Natural killer cell (primary cell): Measurements from ENCODE around the gene NDUFS6. TPM values are rescaled to one million over a fixed set of nuclear protein-coding genes. Genes with fewer than 3 reads are reported as not detected.

Experiments
- ATAC-seq, 3 donors: fragments of 150-1000 bp in 2 of 3; fragments of 200-7000 bp in 1 of 3; cut with Tn5 transposase; 1 replicate in 1 of 3; 2 replicates in 2 of 3; pipeline ENCODE4 v1.10.0; 2021; ENCODE audit warnings: mild to moderate bottlenecking in 2 of 3, moderate library complexity in 2 of 3
- DNase-seq, 2 donors: peaks; one replicate each; pipeline versions ENCODE4 v3.0.0 to v3.0.0-alpha.2; 2013 to 2021; ENCODE audit warnings: mixed read lengths in 1 of 2
- H3K27ac ChIP-seq: one replicate; pipeline ENCODE4 v1.5.1; 2013; ENCODE audit warnings: mild to moderate bottlenecking, low read length
- H3K27me3 ChIP-seq: one replicate; pipeline ENCODE4 v1.6.1; 2013; ENCODE audit warnings: low read length; ENCODE audit not compliant: control insufficient read depth, insufficient read depth
- H3K36me3 ChIP-seq: one replicate; pipeline ENCODE4 v1.6.1; 2013; ENCODE audit warnings: low read length; ENCODE audit not compliant: control insufficient read depth, insufficient read depth
- H3K4me1 ChIP-seq: one replicate; pipeline ENCODE4 v1.6.1; 2013; ENCODE audit warnings: low read length; ENCODE audit not compliant: control insufficient read depth, insufficient read depth
- H3K4me3 ChIP-seq: one replicate; pipeline ENCODE4 v1.5.1; 2013; ENCODE audit warnings: low read length
- H3K9me3 ChIP-seq: one replicate; pipeline ENCODE4 v1.6.1; 2013; ENCODE audit warnings: low read length; ENCODE audit not compliant: control insufficient read depth, insufficient read depth
- H3K27ac Mint-ChIP-seq, 2 donors: one replicate each; pipeline ENCODE4 v1.8.0; 2022; ENCODE audit warnings: mild to moderate bottlenecking in 2 of 2, mixed read lengths in 2 of 2, moderate library complexity in 1 of 2
- H3K27me3 Mint-ChIP-seq, 2 donors: one replicate each; pipeline ENCODE4 v1.8.0; 2022; ENCODE audit warnings: low read depth in 2 of 2, mixed read lengths in 2 of 2
- H3K36me3 Mint-ChIP-seq: one replicate; pipeline ENCODE4 v1.8.0; 2022; ENCODE audit warnings: mixed read lengths
- H3K4me1 Mint-ChIP-seq, 2 donors: one replicate each; pipeline ENCODE4 v1.8.0; 2022; ENCODE audit warnings: mixed read lengths in 2 of 2
- H3K4me3 Mint-ChIP-seq: one replicate; pipeline ENCODE4 v1.8.0; 2022; ENCODE audit warnings: mild to moderate bottlenecking, moderate library complexity, mixed read lengths
- H3K9me3 Mint-ChIP-seq, 2 donors: one replicate each; pipeline ENCODE4 v1.8.0; 2022; ENCODE audit warnings: mixed read lengths in 2 of 2
- WGBS: methylation state at CpG from one replicate; pipeline ENCODE4 v1.1.7; 2013; ENCODE audit warnings: missing lambda C conversion rate; ENCODE audit not compliant: insufficient coverage; 5-methylcytosine and 5-hydroxymethylcytosine counted together
- intact Hi-C: fragments of 100-400 bp; cut with micrococcal nuclease; formaldehyde crosslinking; loops from one replicate; pipeline ENCODE4 v1.14.2; 2022
- total RNA-seq, 4 donors: library from RNA; stranded (reverse); fragments of 120-200 nt in 1 of 4; gene quantifications; one replicate each; pipeline versions ENCODE4 v1.2.3 to v1.2.4, GENCODE V29; 2013 to 2022
- TF ChIP-seq, protein P1 (sequence below): fragments of 200-600 bp; IDR thresholded peaks from one replicate; pipeline ENCODE4 v1.8.0; 2022; ENCODE audit warnings: antibody characterized with exemption

The NDUFS6 gene
- total RNA-seq, 3 donors from 2014 or later (not counting 1 experiment from before 2014, with no cell fraction given): 19.2 to 25.9 (median 22.5) TPM

DNA sequence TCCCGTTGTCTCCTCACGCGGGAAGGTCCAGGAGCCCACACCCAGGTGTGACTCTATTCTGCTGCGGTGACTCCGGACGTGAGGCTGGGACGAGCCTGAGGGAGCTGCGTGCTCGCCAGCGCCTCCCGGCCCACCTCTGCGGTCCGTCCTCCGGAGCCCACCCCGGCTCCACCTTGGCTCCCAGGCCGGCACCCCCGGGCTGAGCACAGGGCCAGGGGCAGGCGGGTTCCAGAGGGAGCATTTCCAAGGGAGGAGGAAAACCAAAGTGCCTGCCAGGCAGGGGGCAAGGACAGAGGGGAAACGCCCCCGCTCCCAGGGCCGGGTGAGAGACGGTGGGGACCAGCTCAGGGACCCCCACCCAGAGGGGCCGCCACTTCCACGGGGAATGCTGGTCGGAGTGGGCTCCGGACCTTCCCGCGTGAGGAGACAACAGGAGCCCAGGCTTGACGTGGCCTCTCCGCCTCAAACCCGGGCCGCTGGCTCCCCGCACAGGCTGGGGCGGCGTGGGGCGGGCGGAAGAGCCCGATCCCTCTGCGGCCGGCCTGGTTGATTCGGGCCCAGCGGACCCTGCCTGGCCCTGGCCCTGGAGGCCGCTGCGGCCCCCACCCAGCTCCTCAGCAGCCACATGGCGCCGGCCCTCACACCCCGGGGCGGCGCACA, 55.5 kb downstream of the NDUFS6 start:
- 72% methylated on average over 49 of the region's 49 CpGs for WGBS
- H3K27me3 ChIP-seq: no peaks in the 10 kb centered on the region
- Mint-ChIP-seq H3K9me3 (no peaks in the 10 kb centered on the region), H3K27ac (no peak overlapping the region), H3K27me3 (peaks cover 10 to 27% of the 10 kb centered on the region in 2 donors), H3K4me1 (no peaks in the 10 kb centered on the region), H3K4me3 (no peak overlapping the region), H3K36me3 (no peaks in the 10 kb centered on the region)
- TF ChIP-seq, protein P1, sequence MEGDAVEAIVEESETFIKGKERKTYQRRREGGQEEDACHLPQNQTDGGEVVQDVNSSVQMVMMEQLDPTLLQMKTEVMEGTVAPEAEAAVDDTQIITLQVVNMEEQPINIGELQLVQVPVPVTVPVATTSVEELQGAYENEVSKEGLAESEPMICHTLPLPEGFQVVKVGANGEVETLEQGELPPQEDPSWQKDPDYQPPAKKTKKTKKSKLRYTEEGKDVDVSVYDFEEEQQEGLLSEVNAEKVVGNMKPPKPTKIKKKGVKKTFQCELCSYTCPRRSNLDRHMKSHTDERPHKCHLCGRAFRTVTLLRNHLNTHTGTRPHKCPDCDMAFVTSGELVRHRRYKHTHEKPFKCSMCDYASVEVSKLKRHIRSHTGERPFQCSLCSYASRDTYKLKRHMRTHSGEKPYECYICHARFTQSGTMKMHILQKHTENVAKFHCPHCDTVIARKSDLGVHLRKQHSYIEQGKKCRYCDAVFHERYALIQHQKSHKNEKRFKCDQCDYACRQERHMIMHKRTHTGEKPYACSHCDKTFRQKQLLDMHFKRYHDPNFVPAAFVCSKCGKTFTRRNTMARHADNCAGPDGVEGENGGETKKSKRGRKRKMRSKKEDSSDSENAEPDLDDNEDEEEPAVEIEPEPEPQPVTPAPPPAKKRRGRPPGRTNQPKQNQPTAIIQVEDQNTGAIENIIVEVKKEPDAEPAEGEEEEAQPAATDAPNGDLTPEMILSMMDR: no peak
- H3K36me3 ChIP-seq: no peaks in the 10 kb centered on the region
- H3K4me3 ChIP-seq: no peak overlapping the region
- no peaks in the 10 kb centered on the region for H3K4me1 ChIP-seq
- DNase-seq (no peak), ATAC-seq (no peak)
- intact Hi-C loops: no loop called here
- H3K9me3 ChIP-seq: no peaks in the 10 kb centered on the region
- H3K27ac ChIP-seq: no peak overlapping the region

DNA sequence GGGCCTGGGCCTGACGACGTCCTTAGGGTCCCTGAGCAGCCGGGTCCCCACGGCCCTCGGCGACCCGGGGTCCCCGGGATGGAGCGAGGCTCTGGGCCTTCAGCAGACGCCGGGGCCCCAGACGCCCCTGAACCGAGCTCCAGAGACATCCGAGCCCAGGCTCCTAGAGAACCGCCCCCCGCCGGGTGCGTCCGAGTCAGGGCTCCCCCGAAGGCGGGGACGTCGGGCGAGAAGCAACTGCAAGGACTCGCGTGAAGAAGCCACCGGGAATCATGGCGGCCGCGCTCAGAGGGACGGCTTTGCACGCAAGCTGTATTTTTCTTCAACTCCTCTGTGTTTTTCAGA, 56.0 kb downstream of the NDUFS6 start:
- H3K27ac Mint-ChIP-seq: no peak overlapping the region
- Histone ChIP-seq H3K36me3 (no peaks in the 10 kb centered on the region), H3K9me3 (no peaks in the 10 kb centered on the region), H3K4me3 (no peak overlapping the region), H3K4me1 (no peaks in the 10 kb centered on the region), H3K27me3 (no peaks in the 10 kb centered on the region), H3K27ac (no peak overlapping the region)
- TF ChIP-seq, protein P1: no peak
- 86% methylated on average over 32 of the region's 32 CpGs for WGBS
- intact Hi-C loops: no loop called here
- no peak overlapping the region for H3K4me3 Mint-ChIP-seq
- no peaks in the 10 kb centered on the region for H3K36me3 Mint-ChIP-seq
- H3K27me3 Mint-ChIP-seq: peaks cover 10 to 31% of the 10 kb centered on the region in 2 donors
- DNase-seq (no peak), ATAC-seq (no peak)
- H3K9me3 Mint-ChIP-seq: no peaks in the 10 kb centered on the region
- no peaks in the 10 kb centered on the region for H3K4me1 Mint-ChIP-seq

DNA sequence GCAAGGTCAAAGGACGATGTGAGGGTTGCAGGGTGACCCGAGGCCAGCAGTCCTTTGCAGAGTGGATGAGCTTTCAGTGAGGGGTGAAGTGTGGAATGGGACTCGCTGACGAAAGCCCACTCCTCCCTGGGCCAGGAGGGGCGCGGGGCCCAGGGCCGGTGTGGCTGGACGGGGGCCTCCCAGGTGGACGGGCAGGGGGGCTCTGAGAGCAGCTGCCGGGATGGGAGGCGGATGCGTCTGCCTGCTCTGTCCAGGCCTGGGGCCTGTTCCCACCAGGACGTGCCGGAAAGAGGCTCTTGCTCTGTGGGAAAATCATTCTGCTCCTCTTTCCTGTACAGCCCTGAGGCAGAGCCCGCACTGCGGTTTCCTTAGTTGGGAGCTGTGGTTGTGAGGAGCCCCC, 57.2 kb downstream of the NDUFS6 start:
- no peaks in the 10 kb centered on the region for H3K36me3 ChIP-seq

More for the DNA sequence above, 57.2 kb downstream of the NDUFS6 start:
- ATAC-seq (no peak), DNase-seq (no peak)
- H3K4me3 ChIP-seq: no peak overlapping the region
- Mint-ChIP-seq H3K36me3 (no peaks in the 10 kb centered on the region), H3K27ac (no peak overlapping the region), H3K4me1 (no peaks in the 10 kb centered on the region), H3K9me3 (no peaks in the 10 kb centered on the region), H3K4me3 (no peak overlapping the region), H3K27me3 (peaks cover 10 to 40% of the 10 kb centered on the region in 2 donors)
- no peaks in the 10 kb centered on the region for H3K9me3 ChIP-seq
- TF ChIP-seq, protein P1: no peak
- intact Hi-C loops: no loop called here
- no peak overlapping the region for H3K27ac ChIP-seq
- H3K4me1 ChIP-seq: no peaks in the 10 kb centered on the region
- 92% methylated on average over 14 of the region's 16 CpGs for WGBS
- H3K27me3 ChIP-seq: no peaks in the 10 kb centered on the region
